GM12865 (cell line): Measurements from ENCODE around the gene SHANK3.

Experiments
- DNase-seq: peaks from one replicate; pipeline ENCODE4 v3.0.0; 2010; ENCODE audit warnings: low read depth
- H3K4me3 ChIP-seq: 2 replicates; pipeline ENCODE4 v1.5.1; 2011; ENCODE audit warnings: mild to moderate bottlenecking, low read depth, low read length, control low read depth
- CTCF ChIP-seq: IDR thresholded peaks from 2 replicates; pipeline ENCODE4 v1.5.1; 2011; ENCODE audit warnings: low read length, control low read depth, low read depth, inconsistent platforms; ENCODE audit not compliant: insufficient read depth; ENCODE audit errors: missing control alignments

Gene SHANK3

GRCh38 chr22:50683994-50684371 is 11.4 kb downstream of the SHANK3 start:
- H3K4me3 ChIP-seq = no peak overlapping the region
- DNase-seq = no peak
- TF ChIP-seq CTCF = no peak

- TF ChIP-seq CTCF = no peak
- no peak overlapping the region for H3K4me3 ChIP-seq
- no peak for DNase-seq
Observed at GRCh38 chr22:50684501-50684900, 11.9 kb downstream of the SHANK3 start.

GRCh38 chr22:50684986-50685385 is 12.4 kb downstream of the SHANK3 start:
- TF ChIP-seq CTCF = no peak
- no peak overlapping the region for H3K4me3 ChIP-seq
- no peak for DNase-seq

- no peak overlapping the region for H3K4me3 ChIP-seq
- DNase-seq = no peak
- TF ChIP-seq CTCF = no peak
Observed at GRCh38 chr22:50686794-50687193, 14.2 kb downstream of the SHANK3 start.

GRCh38 chr22:50687829-50688228 is 15.2 kb downstream of the SHANK3 start:
- no peak for TF ChIP-seq CTCF
- H3K4me3 ChIP-seq = no peak overlapping the region
- DNase-seq = no peak

GRCh38 chr22:50688448-50688847 is 15.8 kb downstream of the SHANK3 start:
- H3K4me3 ChIP-seq = no peak overlapping the region
- no peak for DNase-seq
- TF ChIP-seq CTCF = no peak

GRCh38 chr22:50691521-50691920 is 18.9 kb downstream of the SHANK3 start:
- peak; percentile 50 for TF ChIP-seq CTCF
- H3K4me3 ChIP-seq = no peak overlapping the region
- peak; percentile 56 for DNase-seq
